ENCODE results near the gene PES1. TPM values are rescaled to one million over a fixed set of nuclear protein-coding genes. Genes with fewer than 3 reads are reported as not detected.

PES1 gene
- total and polyA plus RNA-seq, 2 of the 13 experiments (the other 11 are each of a cell fraction or from before 2014, with no cell fraction given) = 65.1 to 94.7 TPM

DNA sequence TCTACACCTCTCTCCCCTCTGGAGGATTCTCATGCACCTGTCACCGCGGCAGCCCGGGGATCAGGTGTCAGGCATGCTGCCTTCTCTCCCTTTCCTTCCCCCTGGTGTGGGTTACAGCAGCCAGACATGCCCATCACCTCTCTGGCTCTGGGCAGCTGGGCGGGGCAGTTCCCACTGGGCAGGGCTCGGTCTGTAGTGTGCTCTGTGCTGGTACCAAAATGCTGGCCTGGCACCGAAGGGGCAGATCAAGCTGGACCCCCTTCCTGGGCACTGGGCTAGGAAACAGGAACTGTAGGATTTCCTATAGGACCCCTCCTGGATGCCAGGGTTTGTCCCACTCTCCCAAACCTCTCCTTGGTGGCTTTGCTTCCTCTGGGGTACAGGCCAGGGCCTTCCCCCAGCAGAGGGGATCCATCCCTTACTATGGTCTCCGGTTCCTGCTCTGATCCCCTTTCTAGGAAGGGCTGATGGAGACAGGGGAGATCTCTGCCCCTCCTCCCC, 18.1 kb downstream of the PES1 start:
- H3K4me3 ChIP-seq (replicated peaks in 1 of 3; ENCODE audit: insufficient read depth in 1 of 3, low read depth in 2 of 3, low read length in 3 of 3) = peak overlapping the region; percentile 62 to 84 (median 63); a peak in 5 of 6 replicates
- ATAC-seq = peak; percentile 57
- POLR2A ChIA-PET = interaction anchor here (1.0 kb wide), 1 partner anchor 31 kb away, joined by 3 read pairs; no protein-coding TSS in a partner anchor
- TF ChIP-seq ARID4A (CRISPR knock-in tag; IDR thresholded peaks at IDR 0.05; ENCODE audit: borderline replicate concordance) = 0 out of 2 replicates have a peak, but pooled peaks have one; percentile 27
- peak; percentile 23 for TF ChIP-seq ASH2L (IDR thresholded peaks at IDR 0.05; ENCODE audit: insufficient read length, low read depth, low read length)
- no peak for TF ChIP-seq ZNF430 (CRISPR knock-in tag; IDR thresholded peaks at IDR 0.05)
- TF ChIP-seq MED1 (CRISPR knock-in tag; IDR thresholded peaks at IDR 0.05) = 0 out of 2 replicates have a peak, but pooled peaks have one; percentile 8
- TF ChIP-seq GZF1 (CRISPR knock-in tag; IDR thresholded peaks at IDR 0.05) = no peak
- no peak for TF ChIP-seq ZNF572 (CRISPR knock-in tag; IDR thresholded peaks at IDR 0.05)
- 0 out of 2 replicates have a peak, but pooled peaks have one; percentile 49 for TF ChIP-seq ZNF746 (CRISPR knock-in tag; IDR thresholded peaks at IDR 0.05)
- TF ChIP-seq, protein P1, sequence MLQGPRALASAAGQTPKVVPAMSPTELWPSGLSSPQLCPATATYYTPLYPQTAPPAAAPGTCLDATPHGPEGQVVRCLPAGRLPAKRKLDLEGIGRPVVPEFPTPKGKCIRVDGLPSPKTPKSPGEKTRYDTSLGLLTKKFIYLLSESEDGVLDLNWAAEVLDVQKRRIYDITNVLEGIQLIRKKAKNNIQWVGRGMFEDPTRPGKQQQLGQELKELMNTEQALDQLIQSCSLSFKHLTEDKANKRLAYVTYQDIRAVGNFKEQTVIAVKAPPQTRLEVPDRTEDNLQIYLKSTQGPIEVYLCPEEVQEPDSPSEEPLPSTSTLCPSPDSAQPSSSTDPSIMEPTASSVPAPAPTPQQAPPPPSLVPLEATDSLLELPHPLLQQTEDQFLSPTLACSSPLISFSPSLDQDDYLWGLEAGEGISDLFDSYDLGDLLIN (CRISPR knock-in tag; IDR thresholded peaks at IDR 0.05; ENCODE audit: borderline replicate concordance) = no peak
- no peak for TF ChIP-seq PLRG1 (conservative IDR thresholded peaks at IDR 0.05)
- no peak for TF ChIP-seq ZNF124 (CRISPR knock-in tag; IDR thresholded peaks at IDR 0.05)
- TF ChIP-seq CREM (IDR thresholded peaks at IDR 0.05) = no peak
- TF ChIP-seq CREM (CRISPR knock-in tag; IDR thresholded peaks at IDR 0.05) = no peak
- peak; percentile 53 for TF ChIP-seq ZNF263 (CRISPR knock-in tag; IDR thresholded peaks at IDR 0.05)
- no peak for TF ChIP-seq IRX3 (CRISPR knock-in tag; IDR thresholded peaks at IDR 0.05; ENCODE audit: borderline replicate concordance, low read depth)

More for the DNA sequence above, 18.1 kb downstream of the PES1 start:
- intact Hi-C loops (cut with micrococcal nuclease; ENCODE audit: unreplicated experiment) = loop anchor here (2.0 kb wide), 1 partner anchor 17 kb away; the partner anchor contains the start of gene PES1
- Histone ChIP-seq H3K9ac (ENCODE audit: insufficient read depth, low read depth, low read length) (no peak overlapping the region), H3K36me3 (replicated peaks in 1 of 2; ENCODE audit: control insufficient read depth in 1 of 2, insufficient read depth in 2 of 2, low read length in 2 of 2) (peaks cover 6 to 26% of the 10 kb centered on the region in 2 experiments; a peak in 4 of 5 replicates), H2AFZ (ENCODE audit: low read length) (no peak overlapping the region), H3K4me2 (ENCODE audit: low read depth, low read length) (peak overlapping the region; percentile 89), H4K20me1 (ENCODE audit: insufficient read depth, low read length) (no peaks in the 10 kb centered on the region), H3K9me3 (ENCODE audit: low read length) (no peaks in the 10 kb centered on the region), H3K27me3 (ENCODE audit: control insufficient read depth in 1 of 2, insufficient read depth in 2 of 2, low read length in 2 of 2) (no peaks in the 10 kb centered on the region), H3K4me1 (ENCODE audit: insufficient read depth, low read length) (peaks cover 41% of the 10 kb centered on the region), H3K27ac (ENCODE audit: extremely low read length, insufficient read depth, low read length) (no peak overlapping the region), H3K79me2 (ENCODE audit: insufficient read depth, low read length) (no peaks in the 10 kb centered on the region)
- peak; percentile 79 for FAIRE-seq
- BruUV-seq (replicated peaks) = no TSS peak
- CTCF ChIA-PET (ENCODE audit: low intra/inter-chr PET ratio, low total read pairs) = no interaction called here
- in situ Hi-C loops (cut with HindIII; ENCODE audit: extremely low pct_ligation_motif_present, low pct_unique_long_range_greater_than_20kb) = no loop called here
- DNase-seq (ENCODE audit: low spot score) = no peak
- 0% methylated on average over 2 of the region's 7 CpGs for WGBS (ENCODE audit: low lambda C conversion rate)

All from HepG2 (cell line).